MM.1S (cell line): Measurements from ENCODE around the gene RALGPS2.

Experiments used
- CTCF ChIP-seq: fragments of 300-600 bp; sonication (generic); IDR thresholded peaks from 2 replicates; pipeline ENCODE4 v1.5.1; 2016; ENCODE audit warnings: antibody characterized with exemption, low read length, mixed read lengths
- EZH2 ChIP-seq: fragments of 300-600 bp; sonication (generic); optimal IDR thresholded peaks from 2 replicates; pipeline ENCODE3; 2017; ENCODE audit warnings: low read depth, mild to moderate bottlenecking, antibody characterized with exemption, low read length, mixed read lengths
- EZH2phosphoT487 ChIP-seq: fragments of 300-600 bp; sonication (generic); IDR thresholded peaks from 2 replicates; pipeline ENCODE4 v1.6.1; 2018; ENCODE audit warnings: antibody characterized with exemption, low read length

- no peak for TF ChIP-seq CTCF
- no peak for TF ChIP-seq EZH2
- TF ChIP-seq EZH2phosphoT487 = no peak
These were observed 34.5 kb upstream of the RALGPS2 start for GRCh38 chr1:178690496-178690895.
